Spleen (tissue), 11 donors: ENCODE data around the gene XKRX. TPM values are rescaled to one million over a fixed set of nuclear protein-coding genes. Genes with fewer than 3 reads are reported as not detected.

Source experiments
- DNase-seq: peaks from one replicate; pipeline ENCODE4 v3.0.0-alpha.2; 2020
- H3K27ac ChIP-seq, 8 donors: fragments of 200-600 bp; sonication (generic) in 7 of 8; 1 replicate in 4 of 8; 2 replicates in 4 of 8; pipeline versions ENCODE4 v1.5.0 to v1.8.0; 2016 to 2021; ENCODE audit warnings: inconsistent platforms in 4 of 8, mild to moderate bottlenecking in 4 of 8, moderate library complexity in 1 of 8
- H3K27me3 ChIP-seq, 7 donors: fragments of 200-600 bp; sonication (generic) in 6 of 7; replicated peaks in 1 of 7; 1 replicate in 4 of 7; 2 replicates in 3 of 7; pipeline versions ENCODE4 v1.5.0 to v1.8.0; 2016 to 2021; ENCODE audit warnings: inconsistent platforms in 3 of 7, mild to moderate bottlenecking in 1 of 7
- H3K36me3 ChIP-seq, 6 donors: fragments of 200-600 bp; sonication (generic) in 5 of 6; 1 replicate in 4 of 6; 2 replicates in 2 of 6; pipeline versions ENCODE4 v1.5.0 to v1.8.0; 2016 to 2021; ENCODE audit warnings: inconsistent platforms in 2 of 6
- H3K4me1 ChIP-seq, 6 donors: fragments of 200-600 bp; sonication (generic) in 5 of 6; 1 replicate in 3 of 6; 2 replicates in 3 of 6; pipeline versions ENCODE4 v1.5.0 to v1.8.0; 2016 to 2021; ENCODE audit warnings: inconsistent platforms in 3 of 6
- H3K4me3 ChIP-seq, 8 donors: fragments of 200-600 bp; sonication (generic) in 7 of 8; 1 replicate in 4 of 8; 2 replicates in 4 of 8; pipeline versions ENCODE4 v1.5.0 to v1.8.0; 2016 to 2021; ENCODE audit warnings: inconsistent platforms in 4 of 8, mild to moderate bottlenecking in 4 of 8, moderate library complexity in 2 of 8
- H3K9me3 ChIP-seq, 8 donors: fragments of 200-600 bp; sonication (generic) in 7 of 8; 1 replicate in 4 of 8; 2 replicates in 4 of 8; pipeline versions ENCODE4 v1.5.0 to v1.8.0; 2016 to 2021; ENCODE audit warnings: inconsistent platforms in 4 of 8
- CTCF ChIP-seq, 11 experiments: fragments of 200-600 bp in 7 of 11; fragments of 450-650 bp in 4 of 11; sonication (generic) in 4 of 11; IDR thresholded peaks in 8 of 11; conservative IDR thresholded peaks in 3 of 11; 1 replicate in 7 of 11; 2 replicates in 4 of 11; pipeline versions ENCODE4 v1.4.0 to v1.8.0; 2016 to 2021; ENCODE audit warnings: antibody characterized with exemption in 11 of 11, inconsistent platforms in 4 of 11, mild to moderate bottlenecking in 1 of 11
- POLR2A ChIP-seq, 3 donors: fragments of 450-650 bp; IDR thresholded peaks; one replicate each; pipeline ENCODE4 v1.5.1; 2017; ENCODE audit warnings: antibody characterized with exemption in 3 of 3, mild to moderate bottlenecking in 1 of 3
- POLR2AphosphoS5 ChIP-seq, 3 donors: sonication (generic); formaldehyde crosslinking; IDR thresholded peaks; one replicate each; pipeline ENCODE4 v1.5.1; 2017; ENCODE audit warnings: antibody characterized with exemption in 3 of 3
- WGBS, 5 donors: extraction: QIAGEN DNeasy Blood & Tissue Kit in 3 of 5; methylation state at CpG; one replicate each; pipeline versions ENCODE4 v1.1.5 to v1.1.7; 2013 to 2018; 5-methylcytosine and 5-hydroxymethylcytosine counted together
- intact Hi-C: fragments of 100-400 bp; cut with DNase I; formaldehyde crosslinking; loops from one replicate; pipeline ENCODE4 v1.15.0; 2023; ENCODE audit warnings: low total_unique reads
- polyA plus RNA-seq, 3 donors: library from polyadenylated mRNA; stranded (reverse); fragments of 200-250 nt; gene quantifications; one replicate each; pipeline ENCODE4 v1.2.1, GENCODE V29; 2013
- total RNA-seq, 7 donors: library from RNA; depleted of rRNA in 3 of 7; stranded (reverse); fragments of >200 nt in 3 of 7; fragmentation: NEBNext Ultra II Directional in 4 of 7; extraction: Animal tissue kit (Norgen Biotek cat#: 25700) in 4 of 7; gene quantifications; one replicate each; pipeline versions ENCODE4 v1.1.0 to v1.2.1, GENCODE V29; 2016 to 2021
- donor health status: healthy with polysubstance abuse.
- donor health status: DM: no; HTN: no; CAD: no; lungs with moderate emphysema.
- donor health status: DM: no; HTN: no; CAD: no.
- donor health status: Bipolar disorder and iron deficiency.
- donor health status: healthy.
- donor health status: DM: no; HTN: no; CAD: no.
- donor health status: DM: yes; HTN: yes; CAD: no.

The XKRX gene
- total and polyA plus RNA-seq, 10 donors = 0.22 to 1.7 (median 1.00) TPM

GRCh38 chrX:100969936-100970335 is 41.2 kb upstream of the XKRX start:
- WGBS, 5 donors = 44 to 100% (median 86%) methylated on average over 1 of the region's 1 CpG
- no peak for DNase-seq
- Histone ChIP-seq H3K27me3 (no peaks in the 10 kb centered on the region), H3K36me3 (no peaks in the 10 kb centered on the region), H3K4me3 (no peak overlapping the region), H3K27ac (no peak overlapping the region), H3K4me1 (no peaks in the 10 kb centered on the region), H3K9me3 (peaks cover 0 to 9% (median 0%) of the 10 kb centered on the region in 8 donors)
- TF ChIP-seq CTCF (IDR thresholded peaks at IDR 0.05 in 8 of 11, conservative IDR thresholded peaks at IDR 0.05 in 3 of 11) = no peak
- no peak for TF ChIP-seq POLR2AphosphoS5 (IDR thresholded peaks at IDR 0.05)
- TF ChIP-seq POLR2A (IDR thresholded peaks at IDR 0.05) = no peak
- intact Hi-C loops = no loop called here

GRCh38 chrX:100969408-100969807 is 40.7 kb upstream of the XKRX start, which contains the start of gene ARL13A:
TSS of gene ARL13A (plus strand) at chrX:100969708. CDS start at chrX:100973690, 3,982 bp downstream.
- WGBS, 5 donors = 79 to 100% (median 93%) methylated on average over 2 of the region's 2 CpGs
- Histone ChIP-seq H3K9me3 (peaks cover 0 to 9% (median 0%) of the 10 kb centered on the region in 8 donors), H3K4me1 (no peaks in the 10 kb centered on the region), H3K4me3 (no peak within 1 kb of the TSS), H3K36me3 (no peaks in the 10 kb centered on the region), H3K27me3 (no peaks in the 10 kb centered on the region), H3K27ac (no peak within 1 kb of the TSS)
- DNase-seq = no peak
- TF ChIP-seq POLR2A (IDR thresholded peaks at IDR 0.05) = no peak
- no peak for TF ChIP-seq POLR2AphosphoS5 (IDR thresholded peaks at IDR 0.05)
- TF ChIP-seq CTCF (IDR thresholded peaks at IDR 0.05 in 8 of 11, conservative IDR thresholded peaks at IDR 0.05 in 3 of 11) = no peak
- intact Hi-C loops = no loop called here

GRCh38 chrX:100964362-100964761 is 35.6 kb upstream of the XKRX start:
- Histone ChIP-seq H3K4me3 (no peak overlapping the region), H3K36me3 (no peaks in the 10 kb centered on the region), H3K27me3 (no peaks in the 10 kb centered on the region), H3K9me3 (peaks cover 0 to 7% (median 0%) of the 10 kb centered on the region in 8 donors), H3K4me1 (no peaks in the 10 kb centered on the region), H3K27ac (no peak overlapping the region)
- DNase-seq = no peak
- TF ChIP-seq POLR2AphosphoS5 (IDR thresholded peaks at IDR 0.05) (no peak), CTCF (IDR thresholded peaks at IDR 0.05 in 8 of 11, conservative IDR thresholded peaks at IDR 0.05 in 3 of 11) (no peak), POLR2A (IDR thresholded peaks at IDR 0.05) (no peak)
- intact Hi-C loops = no loop called here

- intact Hi-C loops = no loop called here
- H3K36me3 ChIP-seq = no peaks in the 10 kb centered on the region
- no peak overlapping the region for H3K27ac ChIP-seq
- H3K9me3 ChIP-seq = peaks cover 0 to 7% (median 0%) of the 10 kb centered on the region in 8 donors
- H3K4me3 ChIP-seq = no peak overlapping the region
- 77 to 96% (median 85%) methylated on average over 3 of the region's 3 CpGs for whole genome bisulfite sequencing, 5 donors
- TF ChIP-seq POLR2AphosphoS5 (IDR thresholded peaks at IDR 0.05) (no peak), POLR2A (IDR thresholded peaks at IDR 0.05) (no peak), CTCF (IDR thresholded peaks at IDR 0.05 in 8 of 11, conservative IDR thresholded peaks at IDR 0.05 in 3 of 11) (no peak)
- DNase-seq = no peak
- H3K4me1 ChIP-seq = no peaks in the 10 kb centered on the region
- no peaks in the 10 kb centered on the region for H3K27me3 ChIP-seq
Observed at GRCh38 chrX:100962811-100963210, 34.1 kb upstream of the XKRX start.
